Body of pancreas (tissue), 4 donors: ENCODE results near the gene PYGM.

ENCODE experiments used
- POLR2A ChIP-seq, 3 donors: fragments of 450-650 bp; IDR thresholded peaks; one replicate each; pipeline ENCODE4 v1.6.1; 2016; ENCODE audit warnings: antibody characterized with exemption in 3 of 3, mild to moderate bottlenecking in 2 of 3
- TF ChIP-seq, protein P1 (sequence below), 7 experiments: fragments of 450-650 bp in 4 of 7; fragments of 200-600 bp in 3 of 7; sonication (generic) in 3 of 7; IDR thresholded peaks; one replicate each; pipeline ENCODE4 v1.5.1; 2016 to 2019; ENCODE audit warnings: antibody characterized with exemption in 7 of 7

DNA sequence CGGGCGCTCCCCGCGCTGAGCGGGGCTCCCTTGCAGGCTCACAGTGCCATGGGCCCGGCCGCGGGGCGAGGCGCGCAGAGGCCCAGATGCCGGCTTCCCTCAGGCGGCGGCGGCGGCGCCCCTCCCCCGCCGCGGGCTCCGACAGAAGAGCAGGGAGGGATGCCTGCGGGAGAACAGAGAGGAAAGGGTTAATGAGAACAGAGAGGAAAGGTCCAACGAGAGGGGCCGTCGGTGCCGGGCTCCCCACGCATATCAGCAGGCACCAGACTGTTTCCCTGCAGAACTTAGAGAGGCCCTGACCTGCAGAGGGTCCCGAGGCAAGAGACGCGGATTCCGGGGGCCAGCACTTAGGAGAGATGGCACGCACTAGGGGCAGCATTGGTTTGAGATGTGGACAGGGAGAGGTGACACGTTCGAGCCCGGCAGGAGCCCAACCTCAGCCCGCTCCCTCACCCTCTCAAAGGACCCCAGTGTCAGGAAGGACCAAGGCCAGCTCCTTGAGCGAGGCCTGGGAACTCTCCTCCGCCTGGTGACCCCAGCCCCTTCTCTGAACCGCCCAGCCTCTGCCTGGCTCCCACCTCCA lies 45.9 kb downstream of the PYGM start:
- TF ChIP-seq, protein P1, sequence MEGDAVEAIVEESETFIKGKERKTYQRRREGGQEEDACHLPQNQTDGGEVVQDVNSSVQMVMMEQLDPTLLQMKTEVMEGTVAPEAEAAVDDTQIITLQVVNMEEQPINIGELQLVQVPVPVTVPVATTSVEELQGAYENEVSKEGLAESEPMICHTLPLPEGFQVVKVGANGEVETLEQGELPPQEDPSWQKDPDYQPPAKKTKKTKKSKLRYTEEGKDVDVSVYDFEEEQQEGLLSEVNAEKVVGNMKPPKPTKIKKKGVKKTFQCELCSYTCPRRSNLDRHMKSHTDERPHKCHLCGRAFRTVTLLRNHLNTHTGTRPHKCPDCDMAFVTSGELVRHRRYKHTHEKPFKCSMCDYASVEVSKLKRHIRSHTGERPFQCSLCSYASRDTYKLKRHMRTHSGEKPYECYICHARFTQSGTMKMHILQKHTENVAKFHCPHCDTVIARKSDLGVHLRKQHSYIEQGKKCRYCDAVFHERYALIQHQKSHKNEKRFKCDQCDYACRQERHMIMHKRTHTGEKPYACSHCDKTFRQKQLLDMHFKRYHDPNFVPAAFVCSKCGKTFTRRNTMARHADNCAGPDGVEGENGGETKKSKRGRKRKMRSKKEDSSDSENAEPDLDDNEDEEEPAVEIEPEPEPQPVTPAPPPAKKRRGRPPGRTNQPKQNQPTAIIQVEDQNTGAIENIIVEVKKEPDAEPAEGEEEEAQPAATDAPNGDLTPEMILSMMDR (IDR thresholded peaks at IDR 0.05) = no peak
- TF ChIP-seq POLR2A (IDR thresholded peaks at IDR 0.05) = no peak
